NK-92 (cell line): ENCODE measurements around the gene PTPRD.

Experiments
- DNase-seq: peaks from one replicate; lab custom pipeline; 2025; ENCODE audit not compliant: unreplicated experiment; lab: John Stamatoyannopoulos, UW

The PTPRD gene

DNA sequence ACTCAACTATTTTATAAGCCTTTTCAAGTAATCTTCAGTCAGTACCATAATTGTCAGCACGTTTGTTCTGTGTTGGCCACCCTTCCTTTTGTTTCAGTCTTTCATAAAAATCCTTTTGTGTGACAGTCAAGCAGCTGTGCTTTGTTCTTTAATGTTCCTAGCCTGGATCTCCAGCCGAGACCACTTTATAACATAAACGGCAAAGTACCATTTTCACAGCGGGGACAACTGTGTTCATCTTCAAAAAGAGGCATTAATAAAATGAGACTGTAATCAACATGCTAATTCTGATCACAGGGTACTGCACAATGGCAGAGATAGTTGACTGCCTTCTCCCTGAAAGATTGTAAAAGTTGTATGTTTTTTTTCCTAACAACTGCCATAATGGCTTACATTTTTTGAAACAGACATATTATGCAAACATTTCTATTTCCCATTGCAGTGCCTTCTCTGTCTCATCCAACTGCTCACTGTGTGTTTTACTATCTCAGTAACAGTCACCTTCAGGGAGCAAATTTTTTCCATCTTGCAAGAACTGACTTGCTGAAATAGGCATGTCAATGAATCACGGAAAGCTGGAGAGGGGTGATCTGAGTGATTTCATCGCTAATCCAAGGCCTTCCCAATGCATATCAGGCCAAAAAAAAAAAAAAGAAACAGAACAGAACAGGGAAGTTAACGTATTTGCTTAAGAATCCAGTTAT lies 1984.7 kb downstream of the PTPRD start:
- DNase-seq: no peak

DNA sequence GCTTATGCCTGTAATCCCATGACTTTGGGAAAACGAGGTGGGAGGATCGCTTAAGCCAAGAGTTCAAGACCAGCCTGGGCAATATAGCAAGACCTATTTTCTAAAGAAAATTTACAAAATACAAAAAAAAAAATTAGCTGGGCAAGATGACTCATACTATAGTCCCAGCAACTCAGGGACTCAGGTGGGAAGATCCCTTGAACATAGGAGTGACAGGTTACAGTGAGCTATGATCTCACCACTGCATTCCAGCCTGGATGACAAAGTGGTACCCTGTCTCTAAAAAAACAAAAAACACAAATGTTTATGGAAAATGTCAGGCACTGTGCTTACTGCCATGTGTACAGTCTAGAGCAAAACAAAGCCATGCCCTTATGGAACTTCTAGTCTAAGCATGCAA lies 1989.9 kb downstream of the PTPRD start:
- no peak for DNase-seq

DNA sequence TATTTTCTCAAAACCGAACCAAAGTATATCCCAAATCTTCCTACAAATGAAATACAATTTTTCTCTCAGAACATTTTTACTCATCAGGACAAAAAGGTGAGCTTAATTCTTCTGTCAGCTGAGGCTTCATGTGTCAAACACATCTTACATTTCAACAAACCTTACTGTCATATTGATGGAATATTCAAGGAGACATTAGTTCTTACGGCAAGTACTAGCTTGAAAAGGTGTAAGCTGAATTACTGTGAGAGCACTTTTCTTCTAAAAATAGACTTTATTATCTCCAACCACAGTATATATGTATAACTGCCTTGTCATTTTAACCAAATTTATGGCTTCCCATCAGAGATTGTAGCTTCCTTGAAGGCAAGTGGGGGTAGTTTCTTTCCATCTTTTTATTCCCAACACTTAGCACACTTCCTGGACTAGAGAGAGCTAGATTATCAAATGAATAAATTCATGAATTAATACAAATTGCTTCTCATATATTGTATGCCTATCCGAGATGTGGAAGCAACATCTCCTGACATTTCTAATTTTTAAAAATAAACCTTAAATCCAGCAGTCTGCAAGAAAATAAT lies 1990.5 kb downstream of the PTPRD start:
- no peak for DNase-seq

DNA sequence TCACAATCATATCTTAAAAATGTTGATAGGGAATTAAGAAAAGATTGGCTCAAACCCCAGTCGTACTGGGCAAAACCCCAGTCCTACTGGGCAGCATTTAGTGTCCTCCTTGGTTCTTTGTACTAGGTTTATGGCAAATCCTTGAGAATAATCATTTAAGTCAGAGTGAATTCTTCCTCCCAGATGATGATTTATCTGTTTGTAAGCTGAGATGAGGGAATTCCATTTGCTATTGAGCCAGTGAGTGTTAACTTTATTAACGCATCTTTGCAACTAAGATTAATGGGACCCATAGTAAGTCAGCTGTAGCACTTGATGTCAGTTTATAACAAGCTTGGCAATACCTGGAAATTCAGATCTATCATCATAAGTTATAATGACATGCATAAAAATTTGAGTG lies 1991.4 kb downstream of the PTPRD start:
- DNase-seq: no peak

DNA sequence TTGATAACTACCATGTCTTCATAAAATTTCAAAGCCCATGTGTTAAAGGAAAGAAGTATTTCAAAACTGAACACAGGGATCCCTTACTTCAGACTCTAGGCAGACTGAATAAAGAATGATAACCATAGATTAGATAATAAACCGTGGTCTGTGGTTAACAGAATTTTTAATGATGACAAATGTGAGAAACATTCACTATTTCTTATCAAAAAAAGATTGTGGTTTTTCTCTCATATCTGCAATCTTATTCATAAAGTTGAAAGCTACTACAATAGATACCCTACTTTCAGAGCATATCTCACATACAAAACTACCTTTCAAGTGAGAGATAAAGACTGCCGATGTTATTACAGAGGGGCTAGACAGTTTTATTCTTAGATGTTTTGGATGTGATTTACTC lies 1996.4 kb downstream of the PTPRD start:
- DNase-seq: no peak

DNA sequence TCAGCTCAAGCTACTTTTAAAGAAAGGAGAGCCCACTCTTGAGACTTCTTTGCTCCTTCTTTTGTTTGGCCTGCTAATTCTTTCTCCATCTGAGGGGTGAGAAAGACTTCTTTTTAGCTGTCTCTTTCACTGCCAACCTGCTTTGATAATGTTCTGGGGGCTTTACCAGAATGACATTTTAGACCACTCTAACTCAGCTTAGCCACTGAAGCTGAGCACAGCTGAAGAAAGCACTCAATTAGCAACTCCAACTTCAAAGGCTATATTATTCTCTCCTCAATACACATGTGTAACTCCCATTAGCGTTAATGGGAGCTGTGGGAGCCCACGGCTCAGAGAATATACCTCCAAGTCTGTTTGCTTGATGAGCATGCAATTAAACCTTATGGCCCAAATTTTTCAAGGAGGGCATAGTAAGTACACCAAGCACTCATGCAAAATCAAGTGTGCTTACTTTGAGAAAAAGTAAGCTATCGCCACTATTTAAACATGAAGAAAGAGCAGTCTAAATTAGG lies 1997.8 kb downstream of the PTPRD start:
- no peak for DNase-seq

DNA sequence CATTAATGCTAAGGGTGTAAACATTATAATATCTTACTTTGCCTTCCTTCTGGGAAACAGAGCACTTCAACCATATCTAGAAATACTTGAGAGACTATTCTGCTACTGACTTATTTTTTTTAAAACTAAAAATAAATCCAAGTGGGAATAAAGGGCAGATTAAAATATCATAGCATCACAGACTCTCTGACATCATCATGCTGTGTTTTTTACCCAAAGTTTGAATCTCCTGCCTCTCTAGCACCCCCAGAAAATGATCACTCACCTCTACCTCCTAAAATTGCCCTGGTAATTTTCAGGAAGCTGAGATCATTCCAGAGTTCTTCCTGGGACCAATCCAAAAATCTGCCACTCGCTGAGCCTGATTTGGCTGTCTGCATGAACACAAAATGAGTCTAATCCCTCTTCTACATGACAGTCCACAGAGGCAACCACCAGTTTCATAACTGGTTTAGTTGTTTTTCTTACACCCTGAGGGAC lies 1999.4 kb downstream of the PTPRD start:
- no peak for DNase-seq

DNA sequence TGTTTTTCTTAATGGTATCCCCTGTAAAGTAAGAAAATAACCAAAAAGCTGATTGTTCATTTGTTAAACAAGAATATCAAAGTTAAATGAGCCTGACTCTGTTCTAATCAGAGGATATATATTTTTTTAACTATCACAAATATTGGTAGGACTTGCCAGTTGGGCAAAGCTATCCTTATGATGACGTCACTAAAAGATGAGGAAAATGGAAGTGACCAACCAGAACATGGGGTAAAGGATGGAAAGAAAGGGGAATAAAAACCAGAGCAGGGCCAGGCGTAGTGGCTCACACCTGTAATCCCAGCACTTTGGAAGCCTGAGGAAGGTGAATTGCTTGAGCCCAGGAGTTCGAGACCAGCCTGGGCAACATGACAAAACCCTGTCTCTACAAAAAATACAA lies 2001.6 kb downstream of the PTPRD start:
- no peak for DNase-seq

DNA sequence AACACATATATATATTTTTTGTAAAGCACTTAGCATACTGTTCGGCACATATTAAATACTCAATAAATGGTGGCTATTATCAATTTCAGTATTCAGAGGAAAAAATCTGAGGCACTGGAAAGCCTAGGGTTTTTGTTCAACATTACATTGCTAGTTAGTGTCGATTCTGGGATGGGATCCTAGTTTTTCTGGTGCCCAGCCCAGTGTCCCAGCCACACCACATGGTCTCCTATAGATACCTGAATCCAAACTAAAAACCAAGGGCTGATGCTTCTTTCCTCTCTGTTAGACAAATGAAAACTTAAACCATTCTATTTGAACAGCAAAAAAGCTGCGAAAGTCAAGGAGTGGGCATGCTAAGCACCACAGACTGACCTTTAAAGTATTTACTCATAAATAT lies 2002.5 kb downstream of the PTPRD start:
- DNase-seq: no peak

DNA sequence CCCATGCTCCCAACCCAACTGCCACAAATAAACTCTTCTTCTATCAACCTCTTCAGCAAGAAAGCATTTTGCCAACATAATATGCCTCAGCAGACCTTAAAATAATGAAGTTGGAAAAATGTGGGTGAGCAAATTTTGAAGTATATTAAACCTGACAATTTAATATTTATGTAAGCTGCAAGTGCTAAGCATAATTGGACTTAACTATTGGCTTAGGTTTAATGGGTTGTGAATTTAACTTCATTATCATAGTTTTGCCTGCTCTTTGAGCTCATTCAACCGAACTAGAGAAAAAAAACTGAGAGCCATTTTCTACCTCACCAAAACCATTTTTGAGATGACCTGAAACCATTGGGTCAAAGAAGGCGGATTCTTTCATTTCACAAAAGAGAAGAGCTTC lies 2007.7 kb downstream of the PTPRD start:
- DNase-seq: no peak

DNA sequence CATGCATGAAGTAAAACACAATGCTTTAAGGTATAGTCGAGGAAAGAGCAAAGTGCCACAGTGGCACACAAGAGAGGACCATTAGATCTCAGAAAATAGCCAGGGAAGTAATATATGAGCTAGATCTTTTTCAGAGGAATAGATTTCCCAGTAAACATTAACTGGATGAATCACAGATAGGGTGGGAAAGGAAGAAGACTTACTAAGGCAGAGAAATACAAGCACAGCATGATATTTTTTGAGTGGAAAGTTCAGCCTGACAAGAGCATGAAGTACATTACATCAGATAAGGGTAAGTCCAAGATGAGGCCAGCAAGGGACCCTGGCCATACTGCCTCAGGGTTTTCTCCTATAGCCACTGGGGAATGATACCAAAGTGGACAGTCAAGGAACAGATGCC lies 2008.6 kb downstream of the PTPRD start:
- DNase-seq: no peak

DNA sequence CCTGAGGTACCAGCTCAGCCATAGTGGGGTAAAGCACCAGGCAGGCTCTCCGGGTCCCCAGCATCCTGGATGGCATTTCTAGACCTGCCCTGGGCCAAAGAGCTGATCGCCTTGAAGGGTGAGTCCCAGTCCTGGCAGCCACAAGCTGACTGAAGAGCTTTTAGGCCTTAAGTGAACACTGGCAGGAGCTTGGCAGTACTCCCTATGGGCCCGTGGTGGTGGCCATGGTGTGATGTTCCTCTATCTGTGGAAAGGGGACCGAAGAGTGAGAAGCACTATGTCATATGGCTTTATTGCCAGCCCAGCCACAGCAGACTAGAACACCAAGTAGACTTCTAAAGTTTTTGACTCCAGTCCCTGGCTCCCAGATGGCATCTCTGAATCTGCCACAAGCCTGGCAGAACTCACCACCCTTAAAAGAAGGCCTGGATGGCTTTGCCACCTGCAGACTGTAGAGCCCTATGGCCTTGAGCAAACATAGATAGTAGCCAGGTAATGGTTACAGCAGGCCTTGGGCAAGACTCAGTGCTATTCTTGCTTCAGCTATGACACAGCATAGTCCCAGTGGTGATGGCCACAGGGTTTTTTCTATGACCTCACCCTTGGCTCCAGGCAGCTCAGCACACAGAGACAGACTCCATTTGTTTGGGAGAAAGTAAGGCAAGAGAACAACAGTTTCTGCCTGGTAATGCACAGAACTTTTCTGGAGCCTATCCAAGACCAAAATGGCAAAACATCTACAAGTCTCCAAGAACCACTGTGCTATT lies 2011.7 kb downstream of the PTPRD start:
- DNase-seq: no peak

DNA sequence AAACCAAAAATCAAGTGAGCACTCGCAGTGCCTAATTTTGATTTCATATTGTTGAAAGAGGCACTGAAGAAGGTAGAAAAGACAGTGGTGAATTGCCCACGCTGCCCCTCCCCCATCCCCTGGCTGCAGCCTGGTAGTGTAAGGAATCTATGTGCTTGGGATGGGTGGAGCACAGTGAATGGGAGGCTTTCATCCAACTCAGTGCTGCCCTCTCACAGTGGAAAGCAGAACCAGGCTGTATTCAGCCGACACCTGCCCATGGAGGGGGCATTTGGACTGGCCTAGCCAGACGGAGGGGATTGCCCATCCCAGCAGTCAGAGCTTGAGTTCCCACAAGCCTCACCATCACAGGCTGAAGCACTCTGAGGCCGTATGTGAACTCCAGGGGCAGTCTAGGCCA lies 2012.9 kb downstream of the PTPRD start:
- no peak for DNase-seq

DNA sequence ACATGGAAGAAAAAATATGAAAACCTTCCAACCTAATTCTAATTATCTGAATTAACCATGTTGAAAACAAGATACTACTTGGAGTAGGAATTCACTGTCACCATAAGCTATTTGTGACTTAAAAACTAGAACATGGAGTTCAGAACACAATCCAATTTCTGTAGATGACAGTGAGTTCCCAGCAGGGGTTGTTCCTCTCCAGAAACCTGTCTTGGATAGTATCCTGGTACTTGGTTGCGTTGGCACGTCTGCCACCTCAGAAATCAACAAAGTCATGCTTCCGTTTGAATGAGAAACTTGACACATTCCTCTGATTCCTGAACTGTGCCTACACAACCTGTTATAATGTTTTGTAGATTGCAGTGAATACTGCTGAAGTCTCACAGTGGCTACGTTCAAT lies 2023.3 kb downstream of the PTPRD start:
- DNase-seq: no peak

DNA sequence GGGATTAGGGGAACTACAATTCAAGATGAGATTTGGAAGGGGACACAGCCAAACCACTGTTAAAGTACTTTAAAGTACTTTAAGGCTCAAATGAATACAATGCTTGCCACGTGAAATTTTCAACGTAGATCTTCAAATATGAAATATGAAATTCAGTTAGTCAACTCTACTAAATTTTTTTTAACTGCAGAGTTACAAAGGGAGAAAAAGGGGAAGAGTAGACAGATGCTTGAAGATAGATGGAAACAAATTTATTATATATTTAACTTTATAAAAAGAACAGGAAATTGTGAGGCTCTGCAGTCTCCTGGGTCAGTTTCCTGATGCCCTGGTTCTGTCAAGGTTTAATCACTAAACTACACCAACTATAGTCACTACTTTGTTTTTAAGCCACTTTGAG lies 2027.8 kb downstream of the PTPRD start:
- DNase-seq: no peak

DNA sequence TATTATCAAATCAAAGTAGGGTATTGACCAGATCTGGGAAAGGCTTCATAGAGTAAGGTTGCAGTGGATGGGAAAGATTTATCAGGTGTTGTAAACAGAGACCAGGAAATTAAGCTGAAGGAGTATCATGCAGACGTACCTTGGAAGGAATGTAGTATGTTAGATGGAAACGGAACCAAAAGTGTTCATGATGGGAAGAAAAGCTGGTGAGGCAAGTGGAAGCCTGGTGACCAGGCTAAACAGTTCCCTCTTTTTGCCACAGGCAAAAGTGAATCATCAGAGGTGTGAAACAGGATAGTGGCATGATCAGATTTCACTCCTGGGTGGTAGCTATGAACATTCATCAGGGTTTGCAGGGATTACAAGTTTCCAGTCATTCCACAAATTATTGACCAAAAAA lies 2033.1 kb downstream of the PTPRD start:
- no peak for DNase-seq

DNA sequence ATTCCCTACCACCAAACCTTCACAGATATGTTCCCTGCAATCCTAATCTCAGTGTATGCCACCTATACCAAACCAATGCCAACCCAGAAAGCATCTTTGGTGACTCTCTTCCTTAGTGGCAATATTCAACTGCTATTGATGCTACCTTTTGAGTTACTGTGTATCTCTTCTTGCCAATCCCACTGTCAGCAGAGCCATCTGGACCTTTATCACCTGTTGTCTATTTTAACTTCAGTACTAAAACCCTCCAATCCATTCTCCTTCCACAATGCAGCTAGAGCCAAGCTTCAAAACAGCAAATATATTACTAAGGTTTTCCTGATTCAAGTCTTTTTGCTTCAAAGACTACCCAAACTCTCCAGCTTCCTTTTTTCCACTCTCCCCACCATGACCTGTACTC lies 2036.1 kb downstream of the PTPRD start:
- no peak for DNase-seq

DNA sequence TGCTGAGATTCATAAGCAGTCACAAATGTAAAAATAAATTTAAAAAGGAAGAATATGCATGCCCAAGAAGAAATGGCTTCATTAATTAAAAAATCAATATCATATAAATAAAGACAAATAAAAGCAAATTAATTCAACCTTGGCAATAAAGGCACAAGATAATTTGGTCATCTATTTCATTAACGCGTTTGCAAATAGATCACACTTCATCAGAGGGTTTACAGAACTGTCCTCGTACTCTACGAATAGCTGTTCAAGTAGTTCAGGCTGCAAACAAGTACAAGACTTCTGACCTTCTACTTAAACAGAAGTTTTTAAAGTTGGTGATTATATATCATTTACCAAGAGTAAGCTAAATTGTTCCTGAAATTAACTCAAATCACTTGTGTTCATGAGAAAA lies 2038.0 kb downstream of the PTPRD start:
- DNase-seq: no peak

DNA sequence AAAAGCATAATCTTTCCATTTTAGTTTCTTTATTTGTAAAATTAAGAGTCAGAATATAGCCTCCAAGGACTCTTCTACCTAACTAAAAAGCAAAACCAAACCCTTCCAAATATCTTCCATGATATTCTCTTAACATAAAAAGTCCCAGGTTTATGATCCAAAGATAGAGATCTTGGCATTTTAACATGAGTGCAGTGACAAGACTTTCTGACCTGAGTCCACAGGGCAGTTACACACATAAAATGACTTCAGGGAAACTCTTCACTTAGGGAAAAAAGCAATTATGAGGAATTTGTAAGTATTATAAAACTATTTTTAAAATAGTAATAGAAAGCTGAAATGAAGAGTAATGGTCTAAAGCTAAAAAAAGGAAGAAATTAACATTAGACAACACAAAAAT lies 2040.6 kb downstream of the PTPRD start:
- no peak for DNase-seq

DNA sequence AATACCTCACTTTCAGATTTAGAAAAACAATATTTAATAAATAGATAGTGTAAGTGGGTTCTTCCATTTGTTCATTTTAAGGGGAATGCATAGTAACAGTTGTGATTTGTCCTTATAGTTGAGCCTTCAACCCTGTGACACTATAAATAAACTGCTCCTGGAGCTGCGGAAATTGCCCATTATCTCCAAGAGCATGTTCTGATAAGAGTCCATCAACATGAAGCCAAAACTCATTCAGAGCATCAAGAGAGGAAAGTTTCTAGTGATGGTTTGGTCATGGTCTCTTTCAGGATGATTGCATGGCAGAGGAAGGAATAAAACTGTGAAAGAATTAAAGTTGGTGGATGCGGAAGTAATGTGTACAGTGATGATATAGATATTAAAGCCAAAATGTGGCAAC lies 2041.2 kb downstream of the PTPRD start:
- no peak for DNase-seq

DNA sequence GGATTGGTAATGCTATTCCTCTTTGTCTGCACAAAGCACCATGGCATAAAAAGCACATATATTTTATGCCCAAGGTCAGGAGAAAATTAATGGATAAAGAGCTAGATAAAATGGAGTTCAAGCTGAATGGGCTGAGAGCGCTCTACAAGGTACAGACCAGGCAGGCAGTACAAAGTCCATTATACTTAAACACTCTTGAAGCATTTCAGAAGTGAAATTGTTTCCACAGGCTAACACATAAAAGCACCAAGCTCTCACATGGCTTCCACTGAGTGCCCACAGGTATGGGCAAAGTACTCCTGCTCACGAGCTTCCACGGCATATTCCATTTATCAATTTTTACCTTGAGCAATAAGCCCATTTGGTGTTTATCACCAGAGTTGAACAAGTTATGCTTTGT lies 2042.0 kb downstream of the PTPRD start:
- no peak for DNase-seq

DNA sequence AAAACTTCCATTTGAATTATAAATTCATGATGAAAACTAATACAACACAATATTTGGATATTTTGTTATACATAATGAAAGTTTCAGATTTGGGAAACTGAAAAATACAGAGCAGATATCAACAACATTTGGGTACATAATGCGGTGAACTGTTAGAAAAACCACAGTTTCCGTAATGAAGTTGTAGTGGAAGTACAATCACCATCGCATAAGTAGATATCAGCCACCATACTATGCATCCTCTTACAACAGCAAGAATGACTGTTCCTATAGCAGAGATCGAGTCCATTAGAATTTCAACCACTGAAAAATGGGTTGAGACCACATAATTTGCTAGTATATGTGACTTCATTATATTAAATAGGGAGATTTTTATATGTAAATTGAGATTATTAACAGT lies 2043.0 kb downstream of the PTPRD start:
- no peak for DNase-seq
